IMR-90 (cell line): Measurements from ENCODE around the gene RNF38. TPM values are rescaled to one million over a fixed set of nuclear protein-coding genes. Genes with fewer than 3 reads are reported as not detected.

ENCODE experiments used
- ATAC-seq: fragments of 200-7000 bp; cut with Tn5 transposase; 2 replicates; pipeline ENCODE4 v1.9.1; 2020; ENCODE audit warnings: low read depth, mild to moderate bottlenecking, moderate library complexity
- BruUV-seq: library from RNA; stranded (reverse); fragments of 400-500 nt; replicated peaks from 2 replicates; lab custom pipeline; 2021; lab: Mats Ljungman, UMichigan
- CTCF ChIA-PET: fragments of 300-600 bp; formaldehyde crosslinking; extraction: SDS; loops from one replicate; lab custom pipeline; 2021; ENCODE audit warnings: antibody characterized with exemption; lab: Yijun Ruan, JAX
- POLR2A ChIA-PET: fragments of 300-600 bp; sonication (Branson Sonifier 250); formaldehyde crosslinking; loops from one replicate; lab custom pipeline; 2022; ENCODE audit warnings: antibody characterized with exemption; ENCODE audit not compliant: unreplicated experiment; lab: Charles Lee
- DNase-seq: peaks from one replicate; pipeline ENCODE4 v3.0.0; 2013
- H2AFZ ChIP-seq: replicated peaks from 2 replicates; pipeline ENCODE3; 2013; ENCODE audit warnings: low read length, mild to moderate bottlenecking; ENCODE audit not compliant: poor library complexity
- H2AK5ac ChIP-seq: 2 replicates; pipeline ENCODE4 v1.6.1; 2013; ENCODE audit warnings: low read depth, low read length, inconsistent platforms
- H2AK9ac ChIP-seq: replicated peaks from 2 replicates; pipeline ENCODE3; 2013; ENCODE audit warnings: mild to moderate bottlenecking, low read depth, low read length, moderate library complexity; ENCODE audit not compliant: poor library complexity
- H2BK120ac ChIP-seq: 2 replicates; pipeline ENCODE4 v1.6.1; 2013; ENCODE audit warnings: low read depth, low read length, inconsistent platforms
- H2BK15ac ChIP-seq: 3 replicates; pipeline ENCODE4 v1.6.1; 2013; ENCODE audit warnings: low read depth, low read length, inconsistent platforms
- H2BK20ac ChIP-seq: 2 replicates; pipeline ENCODE4 v1.6.1; 2013; ENCODE audit warnings: low read depth, mild to moderate bottlenecking, inconsistent platforms, low read length, moderate library complexity
- H2BK5ac ChIP-seq: 2 replicates; pipeline ENCODE4 v1.6.1; 2013; ENCODE audit warnings: mild to moderate bottlenecking, low read depth, low read length, inconsistent platforms; ENCODE audit not compliant: poor library complexity, severe bottlenecking
- H3K14ac ChIP-seq: replicated peaks from 2 replicates; pipeline ENCODE4 v1.6.1; 2013; ENCODE audit warnings: low read depth, low read length, inconsistent platforms
- H3K18ac ChIP-seq: 2 replicates; pipeline ENCODE4 v1.6.1; 2013; ENCODE audit warnings: low read depth, low read length, control low read depth
- H3K23ac ChIP-seq: 2 replicates; pipeline ENCODE4 v1.6.1; 2013; ENCODE audit warnings: low read depth, low read length, inconsistent platforms
- H3K27ac ChIP-seq: 2 replicates; pipeline ENCODE4 v1.5.1; 2013; ENCODE audit warnings: mild to moderate bottlenecking, control low read depth, low read length; ENCODE audit not compliant: insufficient read depth
- H3K27me3 ChIP-seq: 2 replicates; pipeline ENCODE4 v1.6.1; 2013; ENCODE audit warnings: low read length; ENCODE audit not compliant: control insufficient read depth, insufficient read depth
- H3K36me3 ChIP-seq: 2 replicates; pipeline ENCODE4 v1.6.1; 2013; ENCODE audit warnings: low read length, mixed read lengths; ENCODE audit not compliant: control insufficient read depth, insufficient read depth
- H3K4ac ChIP-seq: 2 replicates; pipeline ENCODE4 v1.6.1; 2013; ENCODE audit warnings: low read depth, low read length, inconsistent platforms
- H3K4me1 ChIP-seq: 2 replicates; pipeline ENCODE4 v1.6.1; 2013; ENCODE audit warnings: low read length, mixed read lengths; ENCODE audit not compliant: control insufficient read depth, insufficient read depth
- H3K4me2 ChIP-seq: 2 replicates; pipeline ENCODE4 v1.6.1; 2013; ENCODE audit warnings: low read depth, mild to moderate bottlenecking, control low read depth, low read length, moderate library complexity
- H3K4me3 ChIP-seq: 2 replicates; pipeline ENCODE4 v1.5.1; 2013; ENCODE audit warnings: low read depth, mild to moderate bottlenecking, control low read depth, low read length, moderate library complexity; ENCODE audit not compliant: insufficient read depth
- H3K56ac ChIP-seq: 2 replicates; pipeline ENCODE4 v1.6.1; 2013; ENCODE audit warnings: low read length, inconsistent platforms; ENCODE audit not compliant: insufficient read depth; ENCODE audit errors: extremely low read depth
- H3K79me1 ChIP-seq, 2 experiments: 2 replicates each; pipeline ENCODE4 v1.6.1; 2013; ENCODE audit warnings: low read length in 2 of 2, inconsistent platforms in 1 of 2, low read depth in 1 of 2
- H3K9ac ChIP-seq: 2 replicates; pipeline ENCODE4 v1.6.1; 2013; ENCODE audit warnings: low read depth, low read length, control low read depth
- H3K9me1 ChIP-seq: 2 replicates; pipeline ENCODE4 v1.6.1; 2013; ENCODE audit warnings: low read length, inconsistent platforms; ENCODE audit not compliant: insufficient read depth
- H3K9me3 ChIP-seq: 2 replicates; pipeline ENCODE4 v1.6.1; 2013; ENCODE audit warnings: low read length; ENCODE audit not compliant: control insufficient read depth, insufficient read depth
- H4K20me1 ChIP-seq: 2 replicates; pipeline ENCODE4 v1.6.1; 2013; ENCODE audit warnings: low read length, inconsistent platforms; ENCODE audit not compliant: insufficient read depth
- H4K5ac ChIP-seq: 2 replicates; pipeline ENCODE4 v1.6.1; 2013; ENCODE audit warnings: mild to moderate bottlenecking, low read depth, low read length, control low read depth
- H4K8ac ChIP-seq, 2 experiments: 2 replicates each; pipeline ENCODE4 v1.6.1; 2013; ENCODE audit warnings: low read depth in 2 of 2, low read length in 2 of 2, control low read depth in 1 of 2, inconsistent platforms in 1 of 2
- H4K91ac ChIP-seq: 2 replicates; pipeline ENCODE4 v1.6.1; 2013; ENCODE audit warnings: low read depth, low read length, inconsistent platforms; ENCODE audit not compliant: insufficient read depth
- BHLHE40 ChIP-seq: fragments of 150-350 bp; IDR thresholded peaks from 2 replicates; pipeline ENCODE4 v1.6.1; 2016; ENCODE audit warnings: mild to moderate bottlenecking, low read depth, low read length
- CTCF ChIP-seq: conservative IDR thresholded peaks from 2 replicates; pipeline ENCODE4 v1.5.1; 2012; ENCODE audit warnings: mild to moderate bottlenecking, low read depth, low read length, improper control_type of control experiment
- FOS ChIP-seq: fragments of 150-350 bp; IDR thresholded peaks from 2 replicates; pipeline ENCODE4 v1.6.1; 2016; ENCODE audit warnings: low read depth, low read length
- MAFK ChIP-seq: IDR thresholded peaks from 2 replicates; pipeline ENCODE4 v1.6.1; 2012; ENCODE audit warnings: low read depth, low read length, improper control_type of control experiment
- MXI1 ChIP-seq: IDR thresholded peaks from 2 replicates; pipeline ENCODE4 v1.6.1; 2012; ENCODE audit warnings: low read depth, mild to moderate bottlenecking, low read length, moderate library complexity, borderline replicate concordance
- POLR2A ChIP-seq: IDR thresholded peaks from 2 replicates; pipeline ENCODE4 v1.6.1; 2012; ENCODE audit warnings: mild to moderate bottlenecking, low read depth, low read length
- RAD21 ChIP-seq: IDR thresholded peaks from 2 replicates; pipeline ENCODE4 v1.6.1; 2012; ENCODE audit warnings: low read length, improper control_type of control experiment
- WGBS, 2 experiments: methylation state at CpG; one replicate each; pipeline versions ENCODE4 v1.1.5 to v1.1.7; 2013; ENCODE audit warnings: missing lambda C conversion rate in 2 of 2; ENCODE audit not compliant: insufficient read length in 1 of 2; ENCODE audit errors: extremely low coverage in 2 of 2; 5-methylcytosine and 5-hydroxymethylcytosine counted together
- dilution Hi-C: fragments of 300-500 bp; cut with HindIII; formaldehyde crosslinking; loops from one replicate; pipeline ENCODE4 v1.14.3; 2018; ENCODE audit warnings: low sequenced_read_pairs; ENCODE audit not compliant: unreplicated experiment
- in situ Hi-C: fragments of 300-500 bp; cut with MboI; formaldehyde crosslinking; loops from 3 replicates; pipeline ENCODE4 v1.14.3; 2019; ENCODE audit warnings: low sequenced_read_pairs, inconsistent platforms, mixed read lengths
- intact Hi-C: fragments of 100-400 bp; cut with micrococcal nuclease; formaldehyde crosslinking; loops from 2 replicates; pipeline ENCODE4 v1.10.0; 2022
- polyA plus RNA-seq, 3 experiments: library from polyadenylated mRNA; depleted of rRNA; stranded (reverse); fragments of >200 nt; gene quantifications; 2 replicates each; pipeline ENCODE4 v1.2.3, GENCODE V29; 2012; ENCODE audit warnings: low replicate concordance in 1 of 3
- total RNA-seq: library from RNA; depleted of rRNA; stranded (reverse); fragments of >200 nt; gene quantifications from 2 replicates; pipeline ENCODE4 v1.2.3, GENCODE V29; 2012
- TF ChIP-seq, protein P1 (sequence below): fragments of 150-350 bp; IDR thresholded peaks from 2 replicates; pipeline ENCODE4 v1.6.1; 2017; ENCODE audit warnings: mild to moderate bottlenecking, antibody characterized with exemption, low read length, low read depth

Gene RNF38
- total and polyA plus RNA-seq, 2 of the 4 experiments (the other 2 are of a cell fraction): 8.8 to 11.2 TPM

DNA sequence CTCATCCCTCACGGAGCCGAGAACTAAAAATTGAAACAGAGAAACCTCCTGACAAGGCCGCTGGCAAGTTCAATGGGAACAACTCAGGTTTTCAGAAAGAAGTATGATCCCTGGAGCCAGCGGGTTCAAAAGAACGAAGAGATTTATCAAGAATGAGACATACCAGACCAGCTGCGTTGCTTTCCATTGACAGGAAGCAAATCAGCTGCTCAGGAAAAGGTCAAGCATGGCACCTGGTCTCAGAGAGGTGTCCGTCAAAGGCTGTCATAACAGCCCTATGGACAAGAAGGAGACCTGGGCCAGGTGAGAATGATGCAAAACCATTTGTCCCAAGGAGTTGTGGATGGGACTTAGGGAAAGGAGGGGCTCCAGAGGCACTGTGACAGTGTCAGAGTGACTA, 106.9 kb downstream of the RNF38 start:
- dilution Hi-C loops: no loop called here
- no peak overlapping the region for H3K4me3 ChIP-seq
- H3K27me3 ChIP-seq: no peaks in the 10 kb centered on the region
- H4K91ac ChIP-seq: no peak overlapping the region
- H2AK5ac ChIP-seq: no peak overlapping the region
- peaks cover 2% of the 10 kb centered on the region; the same call in 1 of the 2 replicates for H3K4me1 ChIP-seq
- no peak overlapping the region for H2AFZ ChIP-seq
- BruUV-seq: no TSS peak
- H2BK15ac ChIP-seq: no peak overlapping the region
- H2BK20ac ChIP-seq: no peak overlapping the region
- in situ Hi-C loops: no loop called here
- H3K27ac ChIP-seq: no peak overlapping the region
- H3K14ac ChIP-seq: no peak overlapping the region
- H3K4me2 ChIP-seq: no peak overlapping the region
- no peak overlapping the region for H3K56ac ChIP-seq
- H3K4ac ChIP-seq: no peak overlapping the region
- H3K9me1 ChIP-seq: peaks cover 3% of the 10 kb centered on the region
- no peaks in the 10 kb centered on the region for H3K79me1 ChIP-seq
- ATAC-seq (no peak), DNase-seq (no peak)
- H4K5ac ChIP-seq: no peak overlapping the region
- POLR2A ChIA-PET: no interaction called here
- H3K9me3 ChIP-seq: no peaks in the 10 kb centered on the region
- no peak for TF ChIP-seq POLR2A
- TF ChIP-seq MXI1: no peak
- TF ChIP-seq CTCF: no peak
- no peak for TF ChIP-seq MAFK
- no peak for TF ChIP-seq RAD21
- TF ChIP-seq, protein P1, sequence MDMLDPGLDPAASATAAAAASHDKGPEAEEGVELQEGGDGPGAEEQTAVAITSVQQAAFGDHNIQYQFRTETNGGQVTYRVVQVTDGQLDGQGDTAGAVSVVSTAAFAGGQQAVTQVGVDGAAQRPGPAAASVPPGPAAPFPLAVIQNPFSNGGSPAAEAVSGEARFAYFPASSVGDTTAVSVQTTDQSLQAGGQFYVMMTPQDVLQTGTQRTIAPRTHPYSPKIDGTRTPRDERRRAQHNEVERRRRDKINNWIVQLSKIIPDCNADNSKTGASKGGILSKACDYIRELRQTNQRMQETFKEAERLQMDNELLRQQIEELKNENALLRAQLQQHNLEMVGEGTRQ: no peak
- TF ChIP-seq BHLHE40: no peak
- TF ChIP-seq FOS: no peak
- CTCF ChIA-PET: no interaction called here
- H4K20me1 ChIP-seq: no peaks in the 10 kb centered on the region
- no peak overlapping the region for H3K18ac ChIP-seq
- H2BK5ac ChIP-seq: no peak overlapping the region
- no peak overlapping the region for H3K9ac ChIP-seq
- no peak overlapping the region for H4K8ac ChIP-seq
- intact Hi-C loops: no loop called here
- 81% methylated on average over 5 of the region's 7 CpGs; no CpG with 5 or more reads in 1 of the 2 experiments for WGBS, 2 experiments
- no peak overlapping the region for H3K23ac ChIP-seq
- no peak overlapping the region for H2BK120ac ChIP-seq
- no peaks in the 10 kb centered on the region for H3K36me3 ChIP-seq
- no peak overlapping the region for H2AK9ac ChIP-seq
